AG09319 (cell line): ENCODE data around the gene FARP1.

Experiments used
- DNase-seq: peaks from one replicate; pipeline ENCODE4 v3.0.0-alpha.2; 2010; ENCODE audit warnings: low read depth; ENCODE audit errors: extremely low read depth
- TF ChIP-seq, protein P1 (sequence below): IDR thresholded peaks from 2 replicates; pipeline ENCODE4 v1.5.1; 2011; ENCODE audit warnings: low read depth, mild to moderate bottlenecking, inconsistent platforms, low read length, moderate library complexity

The FARP1 gene

DNA sequence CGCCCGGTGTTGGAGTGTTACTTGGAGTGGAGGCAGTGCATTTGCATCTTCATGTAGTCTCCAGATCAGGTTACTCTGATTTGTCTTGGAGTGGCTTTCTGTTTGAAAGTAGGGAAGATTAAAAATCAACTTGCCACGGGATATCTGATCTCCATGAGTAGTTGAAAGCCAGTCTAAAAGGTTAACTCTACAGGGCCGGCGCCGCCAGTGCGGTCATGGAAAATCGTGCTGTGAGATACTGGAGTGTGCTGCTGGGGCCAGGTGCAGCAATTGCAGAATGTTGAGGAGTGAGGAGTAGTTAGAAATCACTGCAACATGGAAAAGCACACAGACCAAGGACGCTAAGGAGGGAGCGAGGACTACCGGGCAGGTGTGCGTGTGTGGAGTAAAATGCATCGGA is 259.0 kb downstream of the FARP1 start:
- DNase-seq: no peak
- TF ChIP-seq, protein P1, sequence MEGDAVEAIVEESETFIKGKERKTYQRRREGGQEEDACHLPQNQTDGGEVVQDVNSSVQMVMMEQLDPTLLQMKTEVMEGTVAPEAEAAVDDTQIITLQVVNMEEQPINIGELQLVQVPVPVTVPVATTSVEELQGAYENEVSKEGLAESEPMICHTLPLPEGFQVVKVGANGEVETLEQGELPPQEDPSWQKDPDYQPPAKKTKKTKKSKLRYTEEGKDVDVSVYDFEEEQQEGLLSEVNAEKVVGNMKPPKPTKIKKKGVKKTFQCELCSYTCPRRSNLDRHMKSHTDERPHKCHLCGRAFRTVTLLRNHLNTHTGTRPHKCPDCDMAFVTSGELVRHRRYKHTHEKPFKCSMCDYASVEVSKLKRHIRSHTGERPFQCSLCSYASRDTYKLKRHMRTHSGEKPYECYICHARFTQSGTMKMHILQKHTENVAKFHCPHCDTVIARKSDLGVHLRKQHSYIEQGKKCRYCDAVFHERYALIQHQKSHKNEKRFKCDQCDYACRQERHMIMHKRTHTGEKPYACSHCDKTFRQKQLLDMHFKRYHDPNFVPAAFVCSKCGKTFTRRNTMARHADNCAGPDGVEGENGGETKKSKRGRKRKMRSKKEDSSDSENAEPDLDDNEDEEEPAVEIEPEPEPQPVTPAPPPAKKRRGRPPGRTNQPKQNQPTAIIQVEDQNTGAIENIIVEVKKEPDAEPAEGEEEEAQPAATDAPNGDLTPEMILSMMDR: no peak

DNA sequence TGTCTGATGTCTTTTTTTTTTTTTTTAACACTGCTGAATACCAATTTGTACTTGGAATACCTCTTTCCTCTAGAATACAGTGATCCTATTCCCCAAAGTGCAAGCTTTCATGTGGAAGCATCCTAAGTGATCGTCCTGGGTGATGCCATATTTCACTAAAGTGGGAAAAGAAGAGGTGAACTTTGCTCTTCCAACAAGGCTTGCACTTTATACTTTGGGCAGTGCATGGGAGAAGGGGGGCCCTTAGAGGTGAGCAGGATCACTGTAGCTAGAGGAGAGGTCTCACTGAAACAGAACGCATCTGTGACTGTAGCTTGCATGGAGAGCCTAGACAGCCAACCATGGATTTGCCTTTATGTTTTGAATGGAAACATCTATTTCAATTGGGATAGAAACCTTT is 260.2 kb downstream of the FARP1 start:
- TF ChIP-seq, protein P1: no peak

DNA sequence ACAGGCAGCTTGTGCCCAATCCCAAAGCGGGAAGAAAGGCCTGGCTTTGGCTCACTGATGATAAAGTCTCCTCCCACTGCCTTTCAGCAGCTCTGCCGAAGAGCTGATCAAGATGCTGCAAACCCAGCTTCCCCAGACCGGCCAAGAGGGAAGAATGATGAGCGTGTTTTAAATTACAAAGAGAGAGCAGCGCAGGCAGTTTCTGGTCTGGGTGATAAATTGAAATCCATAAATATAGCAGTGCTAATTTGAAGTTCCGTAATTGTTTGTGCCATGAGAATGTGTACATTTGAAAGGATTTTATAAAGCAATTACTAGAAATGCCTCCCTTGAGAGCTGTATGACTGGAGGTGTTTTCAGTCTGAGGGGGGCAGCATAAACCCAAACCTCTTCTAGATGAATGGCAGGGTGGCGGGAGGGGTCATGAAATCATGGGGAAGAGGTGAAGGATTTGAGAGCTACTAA is 262.2 kb downstream of the FARP1 start:
- no peak for DNase-seq
- TF ChIP-seq, protein P1: no peak

More for the DNA sequence above, 260.2 kb downstream of the FARP1 start:
- DNase-seq: no peak

DNA sequence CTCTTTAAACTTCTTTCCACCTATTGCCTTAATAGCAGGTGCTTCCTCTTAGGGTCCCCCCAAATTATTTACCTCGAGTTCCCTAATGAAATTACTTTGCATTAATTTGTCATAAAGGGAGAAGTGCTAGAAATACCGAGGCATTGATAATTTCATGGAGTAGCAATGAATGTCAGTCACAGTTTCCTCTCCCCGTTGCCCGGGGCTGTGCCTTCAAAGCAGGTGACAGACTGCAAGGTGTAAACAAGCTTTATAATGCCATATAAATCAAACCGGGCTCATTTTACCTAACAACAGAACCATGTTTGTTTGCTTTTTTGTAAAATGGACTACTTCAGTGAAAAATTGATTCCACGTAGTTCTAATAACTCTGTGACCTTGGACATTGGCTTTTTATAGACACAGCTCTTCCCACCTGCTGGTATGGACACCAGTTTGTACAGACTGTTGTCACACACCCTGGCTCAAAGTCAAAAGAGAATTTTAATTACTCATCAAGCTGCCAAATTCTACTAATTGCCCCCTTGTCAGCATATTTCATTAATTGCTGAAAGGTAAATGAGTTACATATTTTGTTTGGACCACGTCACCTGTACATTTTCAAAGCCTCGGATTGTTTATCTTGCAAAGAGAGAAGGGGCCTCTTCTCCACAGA is 262.9 kb downstream of the FARP1 start:
- DNase-seq: no peak
- TF ChIP-seq, protein P1: no peak

DNA sequence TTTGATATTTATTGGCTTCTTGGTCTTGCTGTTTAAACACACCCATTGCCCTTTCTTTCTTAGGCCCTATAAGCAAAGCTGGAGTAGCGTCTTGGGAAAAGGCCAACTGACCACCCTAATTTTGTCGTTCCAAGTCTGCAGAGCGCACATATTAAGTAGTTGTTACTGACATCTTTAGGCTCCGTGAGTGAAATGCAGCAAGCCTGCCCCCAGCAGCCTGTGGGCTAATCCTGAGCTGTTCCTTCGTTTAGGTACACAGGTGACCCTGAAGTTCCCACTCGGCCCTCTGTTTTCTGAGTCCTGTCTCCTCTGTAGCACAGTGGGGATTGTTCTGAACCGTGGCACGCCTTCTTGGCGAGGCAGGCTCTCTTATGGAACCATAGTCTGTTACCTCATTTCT is 263.5 kb downstream of the FARP1 start:
- DNase-seq: no peak
- TF ChIP-seq, protein P1: no peak

DNA sequence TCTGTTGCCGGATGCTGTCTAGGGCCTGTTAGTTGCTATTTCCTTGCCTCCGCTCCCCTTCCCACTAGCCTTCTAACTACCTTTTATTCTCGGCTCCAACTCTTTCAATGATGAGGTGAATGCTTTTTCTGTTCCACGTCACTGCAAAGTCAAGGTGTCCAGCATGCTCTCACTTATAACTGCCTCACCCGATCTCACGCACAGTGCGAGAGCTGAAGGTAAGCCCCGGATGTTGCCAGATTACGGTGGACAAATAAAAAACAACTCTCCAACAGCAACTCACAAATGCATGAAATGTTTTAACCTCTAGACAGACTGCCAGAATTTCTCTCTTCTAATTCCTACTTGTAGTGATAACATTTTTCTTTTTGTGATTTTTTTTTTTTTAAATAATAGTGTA is 264.1 kb downstream of the FARP1 start:
- DNase-seq: no peak
- TF ChIP-seq, protein P1: no peak

DNA sequence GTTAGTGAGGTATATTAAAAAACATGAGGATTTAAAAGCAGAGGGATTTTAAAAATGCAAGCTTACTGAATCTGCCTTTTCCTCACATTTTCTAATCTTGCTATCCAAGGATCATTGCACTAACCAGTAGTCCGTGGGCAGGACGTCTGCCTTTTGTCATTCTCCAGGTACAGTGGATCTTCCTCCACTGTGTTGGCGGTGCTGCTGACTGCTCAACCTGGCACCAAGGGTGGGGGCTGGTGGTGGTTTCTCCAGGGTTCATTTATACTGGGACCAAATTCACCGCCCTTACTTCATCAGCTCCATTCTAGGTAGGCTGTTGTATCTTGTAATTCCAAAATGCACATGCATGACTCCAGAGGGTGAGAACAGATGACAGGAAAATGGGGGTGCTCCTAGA is 264.7 kb downstream of the FARP1 start:
- TF ChIP-seq, protein P1: no peak
- no peak for DNase-seq
